ENCODE measurements around the gene SNX1. TPM values are rescaled to one million over a fixed set of nuclear protein-coding genes. Genes with fewer than 3 reads are reported as not detected.
"Not testable (repeated sequence)": the region's sequence is repeated elsewhere in the genome, so short reads cannot be mapped to it uniquely, and the experiment has no call there.

SNX1 gene
- total RNA-seq, 2 donors from 2014 or later = 116 to 125 TPM

GRCh38 chr15:64105113-64105704, 9.4 kb downstream of the SNX1 start:
- peak overlapping the region; percentile 44 for H3K27ac ChIP-seq
- H3K27me3 ChIP-seq = no peaks in the 10 kb centered on the region
- no peaks in the 10 kb centered on the region for H3K9me3 ChIP-seq
- intact Hi-C loops (cut with DNase I) = no loop called here
- H3K4me3 ChIP-seq = no peak overlapping the region
- TF ChIP-seq CTCF (IDR thresholded peaks at IDR 0.05) = no peak
- DNase-seq = peak; percentile 24
- H3K36me3 ChIP-seq = no peaks in the 10 kb centered on the region
- H3K9ac ChIP-seq (ENCODE audit: low read depth in 2 of 2, low read length in 2 of 2) = no peak overlapping the region
- no peaks in the 10 kb centered on the region for H3K4me1 ChIP-seq

DNA sequence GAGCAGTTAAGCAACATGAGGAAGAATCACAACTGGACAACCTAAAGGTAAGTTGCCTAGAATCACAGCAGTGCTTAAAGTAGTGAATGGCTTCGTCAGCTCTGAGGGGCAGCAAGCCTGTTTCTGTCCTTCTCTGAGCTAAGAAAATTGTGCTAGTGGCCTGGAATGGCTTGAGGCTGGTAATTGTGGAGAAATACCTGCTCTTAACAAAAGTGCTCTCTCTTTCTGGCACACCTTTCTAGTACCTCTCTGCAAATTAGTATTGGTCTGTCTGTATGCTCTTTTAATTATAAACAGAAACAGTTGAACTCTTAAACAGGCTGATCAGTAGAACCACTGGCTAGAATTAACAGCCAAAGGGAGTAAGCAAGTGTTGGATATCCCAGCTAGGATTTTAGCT, 11.6 kb downstream of the SNX1 start:
- Histone ChIP-seq H3K27ac (no peak overlapping the region), H3K9me3 (no peaks in the 10 kb centered on the region), H3K9ac (ENCODE audit: low read depth in 2 of 2, low read length in 2 of 2) (no peak overlapping the region), H3K27me3 (no peaks in the 10 kb centered on the region), H3K4me3 (no peak overlapping the region), H3K4me1 (no peaks in the 10 kb centered on the region), H3K36me3 (no peaks in the 10 kb centered on the region)
- DNase-seq = no peak
- intact Hi-C loops (cut with DNase I) = no loop called here
- TF ChIP-seq CTCF (IDR thresholded peaks at IDR 0.05) = no peak

DNA sequence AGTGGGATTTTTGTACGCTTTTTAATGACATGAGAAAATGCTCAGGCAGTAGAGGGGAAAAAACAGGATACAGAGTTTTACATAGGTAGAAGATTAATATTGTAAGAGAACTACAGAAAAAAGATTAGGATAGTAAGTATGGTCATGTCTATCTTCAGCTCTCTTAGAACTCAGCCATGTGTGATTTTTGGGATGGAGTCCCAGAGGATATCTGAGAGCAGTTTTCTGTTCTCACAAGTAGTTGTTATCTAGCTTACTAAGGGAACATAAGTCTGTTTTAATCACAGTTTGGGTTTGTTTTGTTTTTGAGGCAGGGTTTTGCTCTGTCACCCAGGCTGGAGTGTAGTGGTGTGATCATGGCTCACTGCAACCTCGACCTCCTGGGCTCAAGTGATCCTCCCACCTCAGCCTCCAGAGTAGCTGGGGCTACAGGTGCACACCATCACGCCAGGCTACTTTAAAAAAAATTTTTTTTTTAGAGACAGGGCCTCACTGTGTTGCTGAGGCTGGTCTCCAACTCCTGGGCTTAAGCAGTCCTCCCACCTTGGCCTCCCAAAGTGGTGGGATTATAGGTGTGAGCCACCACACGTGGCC, 14.4 kb downstream of the SNX1 start:
- intact Hi-C loops (cut with DNase I); H3K9me3 ChIP-seq; H3K27me3 ChIP-seq; H3K27ac ChIP-seq; DNase-seq; H3K4me1 ChIP-seq; H3K36me3 ChIP-seq; H3K4me3 ChIP-seq; H3K9ac ChIP-seq (ENCODE audit: low read depth in 2 of 2, low read length in 2 of 2): not testable (repeated sequence)

- intact Hi-C loops (cut with DNase I) = no loop called here
- Histone ChIP-seq H3K4me3 (no peak overlapping the region), H3K4me1 (no peaks in the 10 kb centered on the region), H3K27ac (no peak overlapping the region), H3K27me3 (no peaks in the 10 kb centered on the region), H3K36me3 (peaks cover 4% of the 10 kb centered on the region), H3K9ac (ENCODE audit: low read depth in 2 of 2, low read length in 2 of 2) (no peak overlapping the region), H3K9me3 (no peaks in the 10 kb centered on the region)
- TF ChIP-seq CTCF (IDR thresholded peaks at IDR 0.05) = no peak
- DNase-seq = no peak
Observed at GRCh38 chr15:64110950-64111678, 15.3 kb downstream of the SNX1 start.

GRCh38 chr15:64111679-64112050, 15.9 kb downstream of the SNX1 start:
- Histone ChIP-seq H3K4me1 (no peaks in the 10 kb centered on the region), H3K27ac (no peak overlapping the region), H3K27me3 (no peaks in the 10 kb centered on the region), H3K9ac (ENCODE audit: low read depth in 2 of 2, low read length in 2 of 2) (no peak overlapping the region), H3K4me3 (no peak overlapping the region), H3K36me3 (peaks cover 4% of the 10 kb centered on the region), H3K9me3 (no peaks in the 10 kb centered on the region)
- intact Hi-C loops (cut with DNase I) = no loop called here
- no peak for TF ChIP-seq CTCF (IDR thresholded peaks at IDR 0.05)
- DNase-seq = no peak

All from colonic mucosa (tissue), 4 donors.